ENCODE measurements around the gene LGALS7B. TPM values are rescaled to one million over a fixed set of nuclear protein-coding genes. Genes with fewer than 3 reads are reported as not detected.

LGALS7B gene
- total RNA-seq, 2 experiments from 2014 or later = not detected

DNA sequence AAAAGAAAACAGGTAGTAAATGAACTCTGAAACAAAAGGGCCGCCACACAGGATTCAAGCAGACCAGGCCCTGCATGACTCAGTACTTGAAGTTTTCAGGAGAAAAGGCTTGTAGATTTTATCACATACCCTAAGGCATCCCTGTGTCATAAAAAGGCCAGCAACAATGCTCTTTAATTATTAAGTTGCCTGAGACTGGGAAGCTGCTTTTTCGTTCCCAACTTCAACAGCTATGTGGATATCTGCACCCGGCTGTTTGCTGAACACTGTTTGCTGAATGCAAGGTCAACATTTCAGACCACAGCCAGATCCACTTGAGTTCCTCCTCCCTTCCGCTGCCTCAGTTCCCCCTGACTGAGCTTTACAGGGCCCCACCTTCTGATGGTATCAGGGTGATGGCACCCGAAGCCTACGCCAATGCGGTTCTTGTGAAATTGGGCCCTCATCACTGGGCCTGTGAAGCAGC, 48.7 kb downstream of the LGALS7B start:
- no peak for DNase-seq
- CTCF ChIA-PET = no interaction called here
- peaks cover 54% of the 10 kb centered on the region for H3K36me3 Mint-ChIP-seq (ENCODE audit: low read depth)
- H3K27me3 Mint-ChIP-seq (ENCODE audit: low read depth) = no peaks in the 10 kb centered on the region
- peak overlapping the region; percentile 89 for H3K27ac Mint-ChIP-seq
- no peak overlapping the region for H3K4me3 Mint-ChIP-seq
- no peaks in the 10 kb centered on the region for H3K9me3 Mint-ChIP-seq
- H3K4me1 Mint-ChIP-seq (ENCODE audit: low read depth) = peaks cover 53% of the 10 kb centered on the region
- intact Hi-C loops (cut with micrococcal nuclease) = loop anchor here (1.0 to 10.0 kb wide), 6 partner anchors 12 to 523 kb away; partner anchors contain the start of genes FAM98C, HNRNPL, KCNK6 and YIF1B

DNA sequence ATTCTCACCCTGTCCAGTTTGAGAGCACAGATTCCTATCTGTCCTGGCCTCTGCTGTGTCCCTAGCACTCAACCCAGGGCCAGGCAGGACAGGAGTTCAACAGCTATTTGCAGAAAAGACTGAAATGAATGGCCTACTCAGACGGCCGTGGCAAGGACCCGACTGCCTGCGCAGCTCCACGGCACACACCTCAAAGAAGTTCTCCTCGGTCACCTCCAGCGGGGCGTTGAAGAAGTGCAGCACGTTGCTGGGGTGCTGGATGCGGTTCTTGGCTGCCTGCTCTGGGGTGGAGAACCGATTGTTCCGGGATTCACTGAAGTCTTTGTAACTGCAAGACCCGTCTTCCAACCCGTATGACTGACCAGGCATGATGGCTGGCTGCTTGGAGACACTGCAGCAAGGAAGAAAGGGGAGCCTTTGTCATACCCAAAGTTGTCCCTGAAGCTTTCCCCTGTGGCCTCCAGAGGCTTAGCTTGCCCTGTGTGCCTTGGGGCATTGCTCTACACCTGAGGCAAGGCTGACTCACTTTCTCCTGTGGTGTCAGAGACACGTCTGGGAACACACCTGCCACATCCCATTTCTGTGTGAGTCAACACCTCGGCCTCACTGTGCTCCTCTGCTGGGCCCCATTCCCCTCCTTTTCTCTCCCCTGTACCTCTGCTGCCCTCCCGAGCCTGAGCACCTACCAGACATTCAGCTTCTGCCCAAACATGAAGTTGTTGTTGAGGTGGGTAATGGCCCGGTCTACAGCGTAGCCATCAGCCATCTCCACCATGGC, 49.4 kb downstream of the LGALS7B start:
- H3K27me3 Mint-ChIP-seq (ENCODE audit: low read depth) = no peaks in the 10 kb centered on the region
- peaks cover 60% of the 10 kb centered on the region for H3K4me1 Mint-ChIP-seq (ENCODE audit: low read depth)
- CTCF ChIA-PET = interaction anchor here (0.7 to 0.9 kb wide), 2 partner anchors 9 to 203 kb away, joined by 3 to 4 read pairs; no protein-coding TSS in a partner anchor
- peak overlapping the region; percentile 37 for H3K4me3 Mint-ChIP-seq
- peaks cover 61% of the 10 kb centered on the region for H3K36me3 Mint-ChIP-seq (ENCODE audit: low read depth)
- no peaks in the 10 kb centered on the region for H3K9me3 Mint-ChIP-seq
- H3K27ac Mint-ChIP-seq = peak overlapping the region; percentile 89
- peak; percentile 94 for DNase-seq
- intact Hi-C loops (cut with micrococcal nuclease) = loop anchor here (1.0 to 10.0 kb wide), 6 partner anchors 11 to 524 kb away; partner anchors contain the start of genes FAM98C, HNRNPL, KCNK6 and YIF1B

DNA sequence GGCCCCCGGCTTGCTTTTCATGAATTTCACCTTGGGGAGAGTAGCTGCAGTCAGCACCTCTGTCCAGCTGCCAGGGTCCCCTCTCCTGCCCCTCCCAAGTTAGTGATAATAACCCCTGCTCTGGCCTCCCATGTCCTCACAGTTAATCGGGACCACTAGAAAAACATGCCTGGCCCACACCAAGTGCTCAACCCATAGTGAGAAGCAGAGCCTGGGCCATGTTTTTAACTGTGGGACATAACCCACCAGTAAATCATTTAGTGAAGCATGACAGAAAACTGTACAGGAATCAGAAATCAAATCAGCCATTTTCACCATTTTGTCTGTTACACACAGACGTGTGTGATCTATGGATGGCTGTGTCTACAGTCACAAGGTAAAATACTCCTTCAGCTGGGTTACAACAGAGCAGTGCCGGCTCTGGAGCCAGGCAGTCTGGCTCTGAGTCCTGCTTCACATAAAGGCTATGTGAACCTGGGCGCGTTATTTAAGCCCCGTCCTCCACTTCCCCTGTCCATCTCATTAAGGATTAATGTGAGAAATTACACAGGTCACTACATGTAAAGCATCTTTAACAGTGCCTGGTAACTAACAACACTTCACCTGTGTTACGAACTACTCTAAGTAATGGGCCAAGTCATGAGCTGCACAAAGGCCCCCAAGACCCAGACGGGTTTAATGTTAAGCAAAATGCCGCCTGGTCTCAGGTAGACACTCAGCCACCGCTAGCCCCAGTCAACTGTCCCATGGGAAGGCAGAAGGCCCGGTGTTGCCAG, 50.2 kb downstream of the LGALS7B start:
- H3K36me3 Mint-ChIP-seq (ENCODE audit: low read depth) = peaks cover 69% of the 10 kb centered on the region
- H3K27ac Mint-ChIP-seq = peak overlapping the region; percentile 89
- no peaks in the 10 kb centered on the region for H3K9me3 Mint-ChIP-seq
- H3K27me3 Mint-ChIP-seq (ENCODE audit: low read depth) = no peaks in the 10 kb centered on the region
- H3K4me1 Mint-ChIP-seq (ENCODE audit: low read depth) = peaks cover 64% of the 10 kb centered on the region
- DNase-seq = no peak
- intact Hi-C loops (cut with micrococcal nuclease) = loop anchor here (1.0 to 10.0 kb wide), 6 partner anchors 10 to 524 kb away; partner anchors contain the start of genes FAM98C, HNRNPL, KCNK6 and YIF1B
- H3K4me3 Mint-ChIP-seq = peak overlapping the region; percentile 37
- CTCF ChIA-PET = interaction anchor here (0.7 to 0.9 kb wide), 2 partner anchors 8 to 204 kb away, joined by 3 to 4 read pairs; no protein-coding TSS in a partner anchor

DNA sequence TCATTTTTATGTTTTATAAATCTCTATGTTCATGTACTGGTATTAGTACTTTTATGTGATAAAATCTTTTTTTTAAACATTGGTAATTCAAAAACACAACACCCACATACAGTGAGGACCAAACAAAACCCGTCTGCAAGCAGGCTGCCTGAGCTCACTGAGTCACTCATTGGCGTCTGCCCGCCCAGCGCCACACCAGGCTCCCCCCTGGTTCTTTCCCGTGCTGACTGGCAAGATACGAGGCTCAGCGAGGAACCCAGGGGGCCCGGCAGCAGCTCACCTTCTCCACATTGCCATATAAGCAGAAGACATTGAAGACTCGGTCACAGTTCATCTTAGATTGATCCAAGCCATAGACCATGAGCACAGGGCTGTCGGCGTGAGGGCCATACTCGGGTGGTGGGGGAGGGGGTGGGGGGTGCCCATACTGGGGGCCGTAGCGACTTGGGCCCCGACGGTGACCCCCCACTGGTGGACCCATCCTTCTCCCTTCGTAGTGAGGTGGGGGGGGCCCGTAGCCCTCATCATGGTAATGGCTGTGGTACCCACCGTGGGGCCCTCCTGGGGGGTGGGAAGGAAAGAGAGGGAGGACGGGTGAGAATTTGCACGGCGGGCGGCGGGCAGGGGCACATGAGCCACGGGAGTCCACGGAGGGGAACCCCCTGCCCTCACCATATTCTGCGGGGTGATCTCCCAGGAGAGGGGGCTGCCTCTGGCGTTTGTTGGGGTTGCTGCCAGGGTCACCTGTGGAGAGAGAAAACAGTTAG, 51.0 kb downstream of the LGALS7B start:
- H3K9me3 Mint-ChIP-seq = no peaks in the 10 kb centered on the region
- peak; percentile 30 for DNase-seq
- peaks cover 77% of the 10 kb centered on the region for H3K36me3 Mint-ChIP-seq (ENCODE audit: low read depth)
- CTCF ChIA-PET = interaction anchor here (1.4 kb wide), 1 partner anchor 48 kb away, joined by 3 read pairs; no protein-coding TSS in a partner anchor
- H3K4me3 Mint-ChIP-seq = peak overlapping the region; percentile 15
- no peaks in the 10 kb centered on the region for H3K27me3 Mint-ChIP-seq (ENCODE audit: low read depth)
- H3K27ac Mint-ChIP-seq = peak overlapping the region; percentile 93
- intact Hi-C loops (cut with micrococcal nuclease) = loop anchor here (10.0 kb wide), 2 partner anchors 435 to 525 kb away; partner anchors contain the start of genes FAM98C, KCNK6 and YIF1B
- H3K4me1 Mint-ChIP-seq (ENCODE audit: low read depth) = peaks cover 68% of the 10 kb centered on the region

DNA sequence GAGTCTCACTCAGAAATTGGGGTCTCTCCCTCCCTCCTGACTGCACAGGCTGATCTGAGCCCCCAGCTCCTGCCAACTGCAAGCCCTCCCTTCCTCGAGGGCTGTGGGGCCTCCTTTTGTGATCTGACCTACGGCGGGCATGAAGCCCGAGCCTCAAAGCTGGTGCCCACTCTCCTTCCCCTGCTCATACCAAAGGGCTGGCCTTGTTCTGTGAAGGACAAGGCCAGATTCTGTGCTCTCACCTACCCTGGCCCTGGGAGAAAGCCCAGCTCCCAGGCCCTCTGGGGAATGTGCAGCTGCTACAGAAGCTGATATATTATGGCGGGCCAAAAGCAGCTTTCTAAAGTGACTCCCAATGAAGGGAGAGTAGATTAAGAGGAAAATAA, 51.6 kb downstream of the LGALS7B start:
- intact Hi-C loops (cut with micrococcal nuclease) = no loop called here
- H3K4me3 Mint-ChIP-seq = no peak overlapping the region

More for the DNA sequence above, 51.6 kb downstream of the LGALS7B start:
- Mint-ChIP-seq H3K9me3 (no peaks in the 10 kb centered on the region), H3K27me3 (ENCODE audit: low read depth) (no peaks in the 10 kb centered on the region), H3K4me1 (ENCODE audit: low read depth) (peaks cover 74% of the 10 kb centered on the region), H3K27ac (peak overlapping the region; percentile 93), H3K36me3 (ENCODE audit: low read depth) (peaks cover 81% of the 10 kb centered on the region)
- CTCF ChIA-PET = interaction anchor here (0.7 to 1.4 kb wide), 2 partner anchors 47 to 110 kb away, joined by 3 read pairs; no protein-coding TSS in a partner anchor
- no peak for DNase-seq

Other genes with a start within 250 kb of the LGALS7B start
- 100 to 1,000 TPM; 135 to 148 TPM for gene MAP4K1, start 171.2 kb upstream of the LGALS7B start, total RNA-seq
- 100 to 1,000 TPM; 299 to 324 TPM for gene EIF3K, start 170.0 kb upstream of the LGALS7B start, total RNA-seq
- 100 to 1,000 TPM; 117 to 119 TPM for gene ACTN4, start 141.6 kb upstream of the LGALS7B start, total RNA-seq
- 1 to 10 TPM; 1.9 to 2.2 TPM for gene CAPN12, start 44.7 kb upstream of the LGALS7B start, total RNA-seq
- gene LGALS7, start 15.7 kb upstream of the LGALS7B start, total RNA-seq = not detected
- gene LGALS4, start 23.7 kb downstream of the LGALS7B start, total RNA-seq = not detected
- 100 to 1,000 TPM; 137 to 145 TPM for gene ECH1, start 42.6 kb downstream of the LGALS7B start, total RNA-seq
- gene HNRNPL, start 60.8 kb downstream of the LGALS7B start, total RNA-seq = 100 to 1,000 TPM; 777 to 829 TPM
- gene RINL, start 89.1 kb downstream of the LGALS7B start, total RNA-seq = 100 to 1,000 TPM; 107 to 117 TPM
- 10 to 100 TPM; 18.2 to 19.6 TPM for gene SIRT2, start 110.4 kb downstream of the LGALS7B start, total RNA-seq
- 10 to 100 TPM; 47.2 to 52.7 TPM for gene NFKBIB, start 110.8 kb downstream of the LGALS7B start, total RNA-seq
- under 1 TPM; 0.26 to 0.44 TPM for gene CCER2, start 123.0 kb downstream of the LGALS7B start, total RNA-seq
- 10 to 100 TPM; 43.6 to 52.6 TPM for gene SARS2, start 141.6 kb downstream of the LGALS7B start, total RNA-seq
- 10 to 100 TPM; 49.0 to 56.0 TPM for gene MRPS12, start 141.7 kb downstream of the LGALS7B start, total RNA-seq
- gene FBXO17, start 186.5 kb downstream of the LGALS7B start, total RNA-seq = under 1 TPM in 1 of 2 experiments, not detected in 1; 0.07 TPM
- gene FBXO27, start 243.3 kb downstream of the LGALS7B start, total RNA-seq = 1 to 10 TPM; 1.0 to 1.8 TPM

Data from activated naive CD4-positive, alpha-beta T cell treated with anti-CD3 and anti-CD28 coated beads for 36 hours (primary cell).